ENCODE results near the gene PTCD2.

- TF ChIP-seq CTCF (conservative IDR thresholded peaks at IDR 0.05; ENCODE audit: low read length) (no peak), EZH2phosphoT487 (IDR thresholded peaks at IDR 0.05; ENCODE audit: borderline replicate concordance, low read depth, low read length) (no peak)
Measured at GRCh38 chr5:72286798-72287197, 33.4 kb upstream of the PTCD2 start.
